HG03097 (cell line): ENCODE results near the gene CHTOP.
"Not testable (repeated sequence)": the region's sequence is repeated elsewhere in the genome, so short reads cannot be mapped to it uniquely, and the experiment has no call there.

ENCODE experiments used
- ATAC-seq: cut with Tn5 transposase; IDR thresholded peaks from one replicate; pipeline ENCODE4 v1.9.1; 2021; ENCODE audit not compliant: unreplicated experiment, low FRiP score

CHTOP gene

GRCh38 chr1:153630384-153630783 lies 3.5 kb upstream of the CHTOP start:
- no peak for ATAC-seq

DNA sequence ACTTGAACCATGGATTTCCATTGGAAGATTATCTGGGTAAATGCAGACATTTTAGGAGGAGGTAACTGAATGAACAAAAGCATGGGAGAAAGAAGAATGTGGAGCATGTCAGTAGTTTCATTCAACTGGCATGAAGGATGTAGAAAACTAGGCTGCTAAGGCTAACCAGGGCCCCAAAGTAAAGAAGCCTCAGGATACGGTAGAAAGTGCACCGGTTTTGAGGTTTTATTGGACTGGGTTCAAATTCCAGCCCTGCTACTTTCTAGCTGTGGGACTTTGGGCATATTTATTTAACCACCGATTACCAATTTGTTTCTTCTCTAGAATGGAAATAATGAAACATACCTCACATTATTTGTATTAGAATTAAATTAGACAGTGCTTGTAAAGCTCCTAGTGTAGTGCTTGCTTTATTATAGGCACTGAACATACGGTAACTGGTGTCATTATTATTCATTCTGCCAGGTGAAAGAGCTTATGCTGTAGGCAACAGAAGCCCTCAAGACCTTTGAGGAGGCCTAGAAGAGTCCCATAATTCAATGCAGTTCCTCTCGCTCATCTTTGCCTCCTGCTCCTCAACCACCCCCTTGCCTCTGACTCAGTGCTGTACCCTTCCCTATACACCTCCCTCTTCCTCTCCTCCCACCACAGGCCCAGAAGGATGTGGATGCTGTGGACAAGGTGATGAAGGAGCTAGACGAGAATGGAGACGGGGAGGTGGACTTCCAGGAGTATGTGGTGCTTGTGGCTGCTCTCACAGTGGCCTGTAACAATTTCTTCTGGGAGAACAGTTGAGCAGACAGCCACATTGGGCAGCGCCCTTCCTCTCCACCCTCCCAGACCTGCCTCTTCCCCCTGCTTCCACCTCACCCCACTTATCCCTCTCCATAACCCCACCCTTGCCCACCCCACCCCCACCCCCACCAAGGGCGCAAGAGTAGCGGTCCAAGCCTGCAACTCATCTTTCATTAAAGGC lies 2.5 kb upstream of the CHTOP start:
- no peak for ATAC-seq

DNA sequence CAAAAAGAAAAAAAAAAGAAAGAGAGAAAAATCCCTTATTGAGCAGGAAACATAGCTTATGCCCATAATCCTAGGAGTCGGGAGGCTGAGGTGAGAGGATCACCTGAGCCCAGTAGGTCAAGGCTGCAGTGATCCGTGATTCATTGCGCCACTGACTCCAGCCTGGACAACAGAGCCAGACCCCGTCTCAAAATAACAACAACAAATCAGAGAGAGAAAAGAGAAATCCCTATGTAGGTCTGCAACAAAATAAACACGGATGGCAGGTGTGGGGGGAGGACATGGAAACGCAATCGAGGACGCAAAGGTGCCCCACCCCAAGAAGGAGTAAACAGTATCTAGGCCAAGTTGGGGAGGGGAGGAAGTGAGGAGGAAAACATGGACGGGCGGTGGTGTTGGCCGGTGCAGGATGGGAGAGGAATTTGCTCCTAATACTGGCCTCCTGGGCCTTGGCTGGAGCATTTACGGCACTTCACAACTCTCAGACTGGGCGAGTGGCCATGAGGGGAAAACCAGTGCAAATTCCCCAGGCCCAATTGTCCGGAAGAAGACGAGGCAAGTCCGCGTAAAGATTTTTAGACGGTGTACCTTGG lies 609 bp upstream of the CHTOP start:
- no peak for ATAC-seq

GRCh38 chr1:153635872-153636271 lies 2.0 kb downstream of the CHTOP start:
- ATAC-seq, result no peak

GRCh38 chr1:153636312-153636711 lies 2.4 kb downstream of the CHTOP start:
- no peak for ATAC-seq

- ATAC-seq, result no peak
Measured at GRCh38 chr1:153638261-153638660, 4.4 kb downstream of the CHTOP start.

DNA sequence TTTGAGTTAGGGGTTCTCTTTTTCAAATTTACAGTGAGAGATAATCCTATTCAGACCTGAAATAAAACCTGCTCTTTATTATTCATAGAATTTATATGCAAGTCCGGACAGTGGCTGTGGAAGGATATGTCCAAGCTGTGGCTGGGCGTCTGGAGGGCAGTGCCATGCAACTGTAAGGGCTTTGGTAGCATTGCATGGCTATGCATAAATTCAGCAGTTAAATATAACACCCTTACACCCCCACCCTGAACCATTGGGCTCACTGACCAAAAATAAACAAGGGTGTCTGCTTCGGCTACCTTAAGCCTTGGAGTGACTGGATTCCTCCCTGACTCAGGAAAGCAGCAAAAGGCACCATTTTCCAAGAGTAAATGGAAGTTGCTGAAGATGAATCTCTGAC lies 5.4 kb downstream of the CHTOP start:
- ATAC-seq, result no peak

DNA sequence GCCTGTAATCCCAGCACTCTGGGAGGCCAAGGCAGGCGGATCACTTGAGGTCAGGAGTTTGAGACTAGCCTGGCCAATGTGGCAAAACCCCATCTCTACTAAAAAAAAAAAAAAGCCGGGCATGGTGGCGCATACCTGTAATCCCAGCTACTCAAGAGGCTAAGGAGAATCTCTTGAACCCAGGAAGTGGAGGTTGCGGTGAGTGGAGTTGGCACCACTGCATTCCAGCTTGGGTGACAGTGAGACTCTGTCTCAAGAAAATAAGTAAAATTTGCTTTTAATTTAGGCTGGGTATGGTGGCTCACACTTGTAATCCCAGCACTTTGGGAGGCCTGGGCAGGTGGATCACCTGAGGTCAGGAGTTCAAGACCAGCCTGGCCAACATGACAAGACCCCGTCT lies 6.3 kb downstream of the CHTOP start:
- not testable (repeated sequence) for ATAC-seq

DNA sequence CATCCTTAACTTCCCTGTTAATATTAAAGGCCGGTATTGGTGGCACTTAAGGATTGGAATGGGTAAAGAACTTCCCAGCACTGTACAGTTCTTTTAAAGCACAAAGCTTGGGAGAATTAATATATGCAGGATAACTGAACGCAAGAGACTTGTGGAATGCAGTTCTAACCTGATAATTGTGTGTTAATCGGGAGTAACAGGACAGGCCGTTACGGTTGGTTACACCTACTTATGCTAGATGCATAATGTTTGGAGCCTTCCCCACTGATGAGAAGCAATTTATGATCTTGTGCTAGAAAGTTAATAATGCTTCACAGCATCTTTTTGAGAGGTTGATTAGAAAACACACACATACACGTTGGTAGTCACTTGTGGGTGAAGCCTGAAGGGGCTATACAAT lies 7.0 kb downstream of the CHTOP start:
- no peak for ATAC-seq

- no peak for ATAC-seq
Measured at GRCh38 chr1:153642161-153642560, 8.3 kb downstream of the CHTOP start.

DNA sequence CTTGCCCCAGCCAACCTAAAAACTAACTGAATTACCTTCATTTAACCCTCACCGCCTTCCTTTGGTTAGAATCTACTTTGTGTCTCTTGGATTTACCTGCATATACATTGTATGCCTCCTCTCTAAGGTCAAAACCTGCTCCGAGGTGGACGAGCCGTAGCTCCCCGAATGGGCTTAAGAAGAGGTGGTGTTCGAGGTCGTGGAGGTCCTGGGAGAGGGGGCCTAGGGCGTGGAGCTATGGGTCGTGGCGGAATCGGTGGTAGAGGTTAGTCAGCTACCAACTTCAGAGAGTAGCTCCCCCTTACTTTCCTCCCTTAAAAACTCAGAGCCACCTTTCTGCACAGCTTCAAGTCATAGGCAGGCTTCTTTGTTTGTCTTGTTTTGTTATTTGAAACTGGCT lies 9.2 kb downstream of the CHTOP start:
- no peak for ATAC-seq

DNA sequence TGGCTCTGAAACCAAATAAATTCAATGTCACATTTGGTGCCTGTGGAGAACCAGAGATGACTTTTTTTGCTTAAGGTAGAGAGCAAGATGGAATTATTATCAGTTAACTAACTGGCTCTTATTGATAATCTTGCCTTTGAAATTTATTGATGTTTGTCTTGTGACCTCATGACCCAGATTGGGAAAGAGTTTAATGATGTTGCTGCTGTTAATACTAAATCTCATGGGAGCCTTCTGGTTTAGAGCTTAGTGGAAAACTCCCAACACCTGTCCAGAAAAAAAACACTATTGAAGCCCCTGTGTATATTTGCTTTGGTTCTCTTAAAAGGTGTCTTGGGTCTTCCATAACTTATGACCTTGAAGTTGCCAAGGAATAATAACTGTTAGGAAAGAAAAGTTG lies 9.9 kb downstream of the CHTOP start:
- ATAC-seq, result no peak

DNA sequence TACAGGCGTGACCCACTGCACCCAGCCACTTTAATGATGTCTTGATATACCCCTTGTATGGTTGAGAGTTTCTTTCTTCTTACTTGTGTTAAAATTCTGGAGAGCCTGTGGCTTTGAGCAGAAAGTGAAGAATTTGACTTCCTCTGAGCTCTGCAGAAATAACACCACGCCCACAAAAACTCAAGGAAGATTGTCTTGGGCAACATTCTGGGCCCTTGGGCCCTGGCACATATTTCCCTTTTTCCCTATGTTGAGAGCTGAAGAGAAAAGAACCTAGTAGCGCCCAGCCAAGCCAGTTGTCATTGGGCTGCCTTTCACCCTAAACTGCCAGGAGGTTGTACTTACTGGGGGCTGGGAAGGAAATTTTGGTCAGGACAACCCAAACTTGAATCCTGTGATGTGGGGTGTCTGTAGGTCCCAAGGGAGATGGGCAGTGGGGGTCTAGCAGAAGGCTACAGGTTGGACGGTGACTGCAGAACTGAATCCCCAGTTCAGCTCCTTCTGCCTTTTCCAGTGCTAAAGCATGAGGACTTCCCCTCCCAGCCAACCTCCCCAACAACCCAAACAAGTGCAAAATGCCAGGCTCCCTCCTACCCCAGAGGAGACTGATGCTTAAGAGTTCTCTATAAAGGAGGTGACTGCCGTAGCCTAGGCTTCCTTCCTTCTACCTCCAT lies 12.9 kb downstream of the CHTOP start:
- no peak for ATAC-seq

- ATAC-seq, result no peak
Measured at GRCh38 chr1:153647346-153647714, 13.5 kb downstream of the CHTOP start.

DNA sequence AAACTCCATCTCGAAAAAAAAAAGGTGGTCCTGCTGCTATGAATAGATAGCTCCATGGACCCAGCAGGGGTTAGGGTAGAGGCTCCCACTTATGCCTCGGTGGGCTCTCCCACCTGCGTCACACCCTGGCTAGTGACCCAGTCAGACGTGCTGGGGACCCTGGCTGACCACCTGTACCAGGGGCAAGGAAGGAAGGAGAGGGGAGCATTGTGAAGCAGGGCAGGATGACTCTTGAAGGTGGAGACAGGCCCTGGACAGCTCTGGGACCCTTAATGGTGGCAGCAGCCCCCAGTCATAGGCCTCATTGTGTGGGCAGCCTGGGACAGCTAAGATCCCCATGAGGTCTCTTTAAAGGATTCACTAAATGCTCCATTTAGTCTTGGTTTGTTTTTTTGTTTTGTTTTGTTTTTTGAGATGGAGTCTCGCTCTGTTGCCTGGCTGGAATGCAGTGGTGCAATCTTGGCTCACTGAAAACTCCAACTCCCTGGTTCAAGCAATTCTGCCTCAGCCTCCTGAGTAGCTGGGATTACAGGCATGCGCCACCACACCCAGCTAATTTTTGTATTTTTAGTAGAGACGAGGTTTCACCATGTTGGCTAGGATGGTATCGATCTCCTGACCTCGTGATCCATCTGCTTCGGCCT lies 14.3 kb downstream of the CHTOP start:
- ATAC-seq, result no peak

DNA sequence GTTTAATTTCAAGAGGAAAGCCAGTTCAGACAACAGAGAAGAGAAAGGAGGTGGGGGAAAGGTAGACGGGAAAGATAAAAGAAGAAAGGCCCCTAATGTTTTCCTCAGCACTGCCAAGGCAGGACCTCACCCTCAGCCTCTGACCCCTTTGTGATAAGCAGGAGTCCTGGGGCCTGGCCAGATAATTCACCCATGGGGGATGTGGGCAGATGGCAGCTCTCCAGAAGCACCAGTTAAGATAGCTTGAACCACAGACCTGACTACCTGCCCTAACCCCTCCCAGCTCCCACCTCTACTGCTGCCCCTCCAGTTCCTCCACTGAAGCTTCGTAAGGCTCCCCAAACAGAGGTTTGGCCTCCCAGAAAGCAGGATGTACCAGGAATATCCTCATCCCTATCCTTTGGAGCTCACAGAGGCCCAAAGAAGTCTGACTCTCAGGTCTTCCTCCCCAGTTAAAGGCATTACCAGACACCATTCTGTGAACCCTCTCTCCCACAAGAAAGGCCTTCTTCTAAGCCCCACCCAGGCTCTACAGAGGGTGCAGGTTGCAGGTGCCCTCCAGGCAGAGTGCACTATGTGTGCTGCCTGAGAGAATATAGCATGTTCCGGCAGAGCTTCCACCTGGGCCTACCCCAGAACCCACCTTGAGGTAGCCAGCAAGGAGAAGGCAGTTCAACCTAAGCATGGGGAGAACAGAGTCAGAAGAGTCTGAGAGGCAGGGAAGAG lies 15.4 kb downstream of the CHTOP start:
- no peak for ATAC-seq

DNA sequence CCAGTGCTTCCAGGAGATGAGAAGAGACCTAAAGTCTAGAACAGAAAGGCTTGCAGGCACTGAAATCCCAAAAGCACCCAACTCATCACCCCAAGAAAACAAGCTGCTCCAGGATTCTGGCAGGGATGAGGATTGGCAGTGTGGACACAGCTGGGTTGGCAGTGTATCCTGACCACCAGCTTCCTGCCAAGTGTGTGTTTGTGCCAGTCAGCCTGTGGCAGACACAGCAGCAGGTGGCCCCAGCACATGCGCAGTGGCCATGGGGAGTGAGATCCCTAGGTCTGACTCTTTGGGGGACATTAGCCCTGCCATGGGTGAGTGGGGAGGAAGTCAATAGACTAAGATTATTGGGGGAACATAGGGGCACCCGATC lies 16.0 kb downstream of the CHTOP start:
- no peak for ATAC-seq

DNA sequence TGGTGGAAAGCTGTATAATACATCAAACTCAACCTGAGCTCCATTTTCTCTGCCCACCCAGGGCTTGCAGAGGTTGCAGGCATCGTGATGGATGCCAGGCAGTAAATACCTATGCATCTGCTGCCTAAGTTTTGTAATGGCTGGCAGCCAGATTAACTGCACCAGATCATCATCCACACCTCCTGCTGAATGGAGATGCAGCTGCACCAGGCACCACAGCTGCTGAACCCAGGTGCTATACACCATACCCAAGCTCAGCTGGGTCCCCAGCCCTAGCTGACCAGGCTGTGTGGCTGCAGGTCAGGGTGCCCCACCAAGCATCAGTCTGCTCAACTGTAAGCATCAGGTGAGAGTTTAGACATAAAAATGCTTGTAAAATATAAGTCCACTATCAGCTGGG lies 17.9 kb downstream of the CHTOP start:
- no peak for ATAC-seq

DNA sequence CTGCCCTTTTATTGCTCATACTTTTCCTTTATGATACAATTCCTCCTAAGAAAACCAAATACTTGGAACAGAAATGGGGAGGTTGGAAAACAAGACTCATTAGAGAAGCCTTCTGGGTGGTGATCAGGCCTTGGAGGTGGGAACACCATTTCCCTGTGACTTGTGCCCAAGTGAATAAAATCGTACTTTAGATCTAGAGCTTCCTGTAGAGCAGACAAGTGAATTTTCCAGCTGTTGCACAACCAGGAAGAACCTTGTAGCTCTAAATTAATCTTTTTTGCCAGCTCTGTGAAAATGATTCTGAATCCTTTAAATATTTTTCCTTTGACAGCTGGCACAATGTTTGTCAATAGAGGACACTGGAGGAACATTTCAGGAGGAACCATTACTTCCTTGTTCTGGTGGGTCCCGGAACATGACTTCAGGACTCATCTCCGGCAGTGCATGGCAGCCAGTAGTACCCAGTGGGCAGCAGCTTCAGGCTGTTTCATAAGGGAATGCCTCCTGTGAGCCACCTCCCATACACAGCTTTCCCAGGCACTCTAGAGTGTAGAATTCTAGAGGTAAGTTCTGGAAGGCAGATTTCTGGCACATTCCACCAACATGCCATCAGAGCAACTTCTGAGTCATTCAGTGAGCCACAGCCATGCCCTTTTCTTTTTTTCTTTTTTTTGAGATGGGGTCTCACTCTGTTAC lies 19.1 kb downstream of the CHTOP start:
- ATAC-seq, result no peak

- ATAC-seq, result no peak
Measured at GRCh38 chr1:153655333-153655732, 21.5 kb downstream of the CHTOP start.
